Skin epidermis (tissue), 12 donors: ENCODE measurements around the gene MYO3B.
"Not testable (repeated sequence)": the region's sequence is repeated elsewhere in the genome, so short reads cannot be mapped to it uniquely, and the experiment has no call there.

Experiments
- H3K27ac ChIP-seq, 21 experiments: fragments of 200-600 bp; sonication (generic) in 11 of 21; one replicate each; pipeline ENCODE4 v1.5.0; 2020; ENCODE audit warnings: mild to moderate bottlenecking in 3 of 21, inconsistent platforms in 2 of 21, moderate library complexity in 2 of 21
- H3K4me3 ChIP-seq, 7 experiments: fragments of 200-600 bp; sonication (generic) in 2 of 7; one replicate each; pipeline ENCODE4 v1.5.0; 2020; ENCODE audit warnings: inconsistent platforms in 2 of 7, mild to moderate bottlenecking in 2 of 7, moderate library complexity in 1 of 7

The MYO3B gene

DNA sequence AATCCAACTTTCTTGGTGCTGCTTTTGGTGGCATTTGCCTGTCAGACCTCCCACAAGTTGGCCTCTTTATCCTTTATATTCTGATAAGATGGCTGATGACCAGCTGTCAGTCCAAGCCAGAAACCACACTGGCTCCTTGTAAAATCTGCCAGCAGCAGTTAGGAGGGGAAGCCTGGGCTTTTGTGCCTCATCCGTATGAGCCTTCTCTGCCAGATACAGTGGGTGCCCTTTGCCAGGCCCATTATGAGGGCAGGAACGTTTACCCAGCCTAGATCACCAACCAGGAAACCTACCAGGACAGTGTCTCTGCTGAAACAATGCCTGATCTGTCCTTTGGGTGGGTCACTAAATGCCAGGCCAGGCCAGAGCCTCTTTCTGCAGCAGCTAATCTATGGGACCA is 334.3 kb downstream of the MYO3B start:
- Histone ChIP-seq H3K4me3 (no peak overlapping the region), H3K27ac (no peak overlapping the region)

DNA sequence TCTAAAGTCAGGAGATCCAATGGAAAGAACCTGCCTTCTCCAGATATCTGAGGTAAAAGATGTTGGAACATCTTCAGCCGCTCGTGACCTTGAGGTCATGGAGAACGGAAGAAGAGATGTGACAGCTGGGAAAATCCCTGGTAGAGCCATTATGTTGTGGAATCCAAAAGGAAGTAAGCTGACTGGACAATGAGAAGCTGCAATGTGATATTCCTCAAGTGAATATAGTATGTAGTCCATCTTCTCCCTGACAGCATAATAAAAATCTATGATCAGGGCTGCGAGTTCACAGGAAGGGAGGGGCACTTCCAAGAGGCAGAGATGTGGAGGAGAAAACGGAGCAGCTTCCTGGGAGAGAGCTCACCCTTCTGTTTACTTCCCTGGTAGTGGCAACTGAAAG is 336.2 kb downstream of the MYO3B start:
- Histone ChIP-seq H3K27ac (no peak overlapping the region), H3K4me3 (no peak overlapping the region)

DNA sequence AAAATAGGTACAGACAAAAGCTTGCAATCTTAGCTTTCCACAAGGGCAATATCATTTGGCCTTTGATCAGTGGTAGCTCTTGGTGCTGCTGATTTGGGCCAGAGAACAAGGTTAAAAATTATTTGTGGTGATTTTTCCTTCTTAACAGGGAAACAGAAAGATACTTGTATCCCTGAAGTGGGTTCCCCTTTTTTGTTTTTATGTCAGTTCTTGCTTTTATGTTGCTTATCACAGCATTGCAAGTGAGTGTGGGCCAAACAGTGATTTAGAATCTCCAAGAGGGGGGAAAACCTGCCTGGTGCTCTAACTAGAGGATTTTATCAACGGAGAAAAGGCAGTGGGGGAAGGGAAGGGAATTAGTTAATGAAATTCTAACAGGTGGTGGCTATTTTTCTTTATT is 339.6 kb downstream of the MYO3B start:
- no peak overlapping the region for H3K27ac ChIP-seq
- H3K4me3 ChIP-seq: no peak overlapping the region

DNA sequence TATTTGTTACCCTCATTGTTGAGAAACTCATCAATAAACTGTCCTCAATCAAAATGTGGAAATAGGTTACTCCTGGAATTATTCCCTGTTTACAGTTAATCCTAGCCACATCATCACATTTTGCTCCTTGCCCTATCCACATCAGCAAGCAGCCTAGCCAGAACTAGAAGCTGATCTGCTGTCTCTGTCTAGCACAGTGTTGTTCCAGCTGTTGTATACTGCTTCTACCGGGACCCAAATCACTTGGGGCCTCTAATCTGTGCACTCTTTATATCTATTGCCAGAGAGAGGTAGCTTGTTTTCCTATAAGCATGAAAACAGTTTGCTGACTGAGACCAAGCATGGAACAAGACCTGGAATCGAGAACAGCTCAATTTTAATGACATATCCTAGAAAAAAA is 341.0 kb downstream of the MYO3B start:
- H3K27ac ChIP-seq: no peak overlapping the region

DNA sequence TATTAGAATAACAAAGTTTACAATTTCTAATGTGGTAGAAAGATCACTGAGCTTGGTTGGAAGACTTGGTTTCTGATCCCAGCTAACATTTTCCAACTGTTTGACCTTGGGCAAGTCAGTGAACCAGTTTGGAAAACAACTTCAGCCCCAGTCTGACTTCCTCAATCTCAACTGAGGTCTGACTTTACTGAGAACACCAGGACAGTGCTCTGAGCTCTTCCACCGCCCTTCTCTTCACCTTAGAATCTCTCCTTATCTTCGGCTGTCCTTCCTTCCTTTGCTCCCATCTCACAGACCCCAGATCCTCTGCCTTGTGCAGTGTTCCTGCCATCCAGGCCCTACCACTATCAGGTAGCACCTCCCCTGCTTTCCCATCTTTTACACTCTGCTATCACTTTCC is 343.4 kb downstream of the MYO3B start:
- no peak overlapping the region for H3K4me3 ChIP-seq
- H3K27ac ChIP-seq: no peak overlapping the region

More for the DNA sequence above, 341.0 kb downstream of the MYO3B start:
- no peak overlapping the region for H3K4me3 ChIP-seq

DNA sequence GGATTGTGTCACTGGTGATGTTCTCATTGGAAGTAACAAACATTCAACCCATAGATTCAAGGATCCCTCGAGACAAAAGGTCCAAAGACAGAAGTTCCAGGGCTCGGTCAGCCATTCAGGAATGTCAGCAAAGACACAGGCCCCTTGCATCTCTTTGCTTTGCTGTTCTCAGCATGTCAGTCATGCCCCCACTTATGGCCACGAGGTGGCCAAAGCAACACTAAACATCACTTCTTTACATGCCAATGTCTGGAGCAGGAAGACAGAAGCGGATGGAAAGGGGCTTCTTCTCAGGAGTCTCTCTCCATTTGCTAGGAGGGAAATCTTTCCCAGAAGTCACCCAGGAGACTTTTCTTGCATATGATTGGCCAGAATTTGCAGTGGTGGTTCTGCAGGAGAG is 345.6 kb downstream of the MYO3B start:
- Histone ChIP-seq H3K27ac (no peak overlapping the region), H3K4me3 (no peak overlapping the region)

DNA sequence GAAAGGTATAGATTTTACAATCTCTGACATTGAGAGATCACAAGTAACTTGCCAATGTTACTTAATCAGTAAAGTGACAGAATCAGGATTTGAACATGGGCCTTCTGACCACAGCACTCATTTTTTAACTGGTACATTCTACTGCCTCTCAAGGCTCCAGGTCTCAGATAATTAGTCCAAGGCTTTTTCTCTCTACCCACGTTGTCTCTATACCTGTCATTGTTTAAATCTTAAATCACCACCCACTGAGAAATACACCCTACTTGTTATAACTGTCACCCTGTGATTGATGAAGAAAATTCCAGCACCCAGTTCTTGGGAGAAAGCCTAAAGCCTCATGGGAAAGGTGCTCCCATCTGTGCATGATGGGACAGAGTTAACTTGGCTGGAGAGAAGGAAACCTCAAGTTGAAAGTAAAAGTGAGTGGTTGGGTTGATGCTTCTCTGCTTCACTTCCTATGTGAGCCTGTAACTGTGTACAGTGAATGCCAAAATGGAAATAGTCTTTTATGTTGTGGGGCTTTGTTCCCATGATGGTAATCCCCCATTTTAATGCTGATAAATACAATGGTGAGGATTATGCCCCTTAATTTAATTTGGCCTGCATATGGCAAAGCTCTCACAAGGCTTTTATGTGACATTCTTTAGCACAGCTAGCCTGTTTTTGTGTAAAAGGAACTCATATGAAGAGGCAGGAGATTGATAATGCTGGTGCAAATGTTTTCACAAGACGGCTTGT is 347.1 kb downstream of the MYO3B start:
- Histone ChIP-seq H3K4me3 (no peak overlapping the region), H3K27ac (peak overlapping the region in 10 of 21 experiments; percentile 2 to 71 (median 32))

DNA sequence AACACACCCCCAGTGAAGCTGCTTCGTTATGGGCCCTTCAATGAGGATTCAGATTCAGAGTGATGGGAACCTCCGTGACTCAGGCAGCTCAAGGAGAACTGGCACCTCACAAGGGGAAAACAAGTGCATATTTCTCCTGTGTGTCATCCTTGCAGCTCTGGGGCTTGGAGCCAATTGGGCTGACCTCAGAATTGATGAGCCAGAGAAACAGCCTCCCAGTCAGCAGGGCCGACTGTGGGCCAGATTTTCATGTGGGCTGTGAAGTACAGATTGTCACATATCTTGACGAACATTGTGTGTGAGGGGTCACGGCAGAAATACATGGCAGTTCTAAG is 347.6 kb downstream of the MYO3B start:
- H3K27ac ChIP-seq: peak overlapping the region in 6 of 21 experiments; percentile 2 to 71 (median 25)
- H3K4me3 ChIP-seq: no peak overlapping the region

DNA sequence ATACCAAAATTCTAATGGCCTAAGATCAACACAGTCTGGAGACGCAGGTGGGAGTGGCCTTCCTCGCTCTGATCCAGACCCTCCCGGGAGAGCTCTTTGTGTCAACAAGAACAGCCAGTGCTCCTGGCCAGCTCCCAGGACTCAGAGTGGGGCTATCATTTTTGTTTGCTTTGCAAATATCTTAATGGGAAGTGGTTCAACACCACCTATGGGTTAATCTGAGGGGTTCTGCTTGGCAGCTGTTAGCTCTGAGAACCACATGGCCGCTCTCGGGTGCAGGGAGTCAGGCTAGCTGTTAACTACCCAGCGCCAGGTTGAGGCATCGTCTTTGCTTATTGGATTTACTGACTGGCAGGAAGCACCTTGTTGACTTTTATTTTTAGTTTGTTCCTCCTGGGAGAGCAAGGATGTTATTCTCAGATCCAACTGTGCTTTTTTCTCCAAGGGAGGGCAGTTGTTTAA is 352.4 kb downstream of the MYO3B start:
- no peak overlapping the region for H3K4me3 ChIP-seq
- H3K27ac ChIP-seq: no peak overlapping the region

DNA sequence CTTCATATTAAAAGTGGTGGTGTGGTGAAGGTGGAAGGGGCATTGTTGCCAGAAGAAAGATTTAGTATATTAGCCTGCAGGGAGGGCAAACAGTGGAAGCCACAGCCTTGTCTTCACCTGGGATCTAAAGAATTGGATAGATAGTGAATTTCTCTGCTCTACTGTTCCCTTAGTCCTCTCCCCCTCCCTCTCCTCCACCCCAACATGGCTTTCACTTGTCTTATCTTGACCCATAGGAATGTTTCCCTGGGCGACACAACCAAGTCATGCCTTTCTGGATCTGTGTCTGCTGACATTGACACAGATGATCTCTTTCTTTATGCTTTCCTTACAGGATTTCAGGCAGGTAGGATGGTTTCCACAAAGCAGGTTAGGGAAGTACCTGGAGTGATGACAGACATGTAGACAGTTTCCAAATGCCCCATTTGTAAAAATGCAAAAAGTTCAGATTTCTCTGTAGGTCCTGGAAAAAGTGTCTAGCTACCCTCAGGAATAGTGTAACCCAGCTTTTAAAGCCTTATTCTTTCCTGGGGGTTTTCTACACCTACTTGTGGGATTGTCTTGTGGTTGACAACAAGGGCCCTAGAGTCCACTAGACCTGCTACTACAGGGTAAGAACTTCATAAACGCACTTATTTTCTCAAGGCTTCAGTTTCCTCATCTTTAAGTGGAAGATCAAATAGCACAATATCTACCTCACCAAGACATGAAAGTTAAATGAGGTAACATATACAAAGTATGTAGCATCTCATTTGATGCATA is 353.0 kb downstream of the MYO3B start:
- Histone ChIP-seq H3K4me3 (no peak overlapping the region), H3K27ac (no peak overlapping the region)

DNA sequence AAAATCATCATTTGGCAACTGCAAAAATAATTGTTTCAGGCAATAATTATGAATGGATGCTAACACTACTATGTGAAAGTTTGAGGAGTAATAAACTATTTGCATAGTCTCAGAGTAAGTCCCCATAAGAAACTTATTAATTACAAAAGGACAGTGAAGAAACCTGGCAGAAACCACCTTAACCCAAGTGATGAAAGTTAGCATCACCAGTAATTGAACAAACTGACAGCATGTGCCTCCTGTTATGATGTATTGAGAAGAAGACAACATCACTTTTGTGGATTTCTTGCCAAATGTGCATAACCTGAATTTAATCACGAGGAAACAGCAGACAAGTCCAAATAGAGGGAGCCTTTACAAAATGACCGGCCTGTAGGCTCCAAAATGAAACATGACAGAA is 353.9 kb downstream of the MYO3B start:
- Histone ChIP-seq H3K27ac (no peak overlapping the region), H3K4me3 (no peak overlapping the region)

DNA sequence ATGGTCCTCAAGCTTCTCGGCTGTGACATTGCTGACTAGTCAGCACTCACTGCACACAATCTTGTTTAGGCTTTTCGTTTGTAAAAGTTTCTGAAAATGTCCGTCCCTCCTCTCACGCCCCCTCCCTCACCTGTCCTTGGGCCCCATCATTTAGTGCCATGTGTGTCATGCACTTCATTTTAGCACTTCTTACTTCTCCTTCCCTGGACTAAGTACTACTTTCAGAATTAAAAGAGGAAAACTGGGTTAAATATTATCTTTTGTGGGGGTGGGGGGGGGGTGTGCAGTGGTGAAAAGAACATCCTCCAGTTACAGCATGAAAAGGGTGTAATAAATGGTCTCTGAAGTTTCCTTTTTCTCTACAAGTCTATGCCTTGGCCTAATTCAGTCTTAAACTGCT is 355.2 kb downstream of the MYO3B start:
- H3K27ac ChIP-seq: no peak overlapping the region
- no peak overlapping the region for H3K4me3 ChIP-seq

DNA sequence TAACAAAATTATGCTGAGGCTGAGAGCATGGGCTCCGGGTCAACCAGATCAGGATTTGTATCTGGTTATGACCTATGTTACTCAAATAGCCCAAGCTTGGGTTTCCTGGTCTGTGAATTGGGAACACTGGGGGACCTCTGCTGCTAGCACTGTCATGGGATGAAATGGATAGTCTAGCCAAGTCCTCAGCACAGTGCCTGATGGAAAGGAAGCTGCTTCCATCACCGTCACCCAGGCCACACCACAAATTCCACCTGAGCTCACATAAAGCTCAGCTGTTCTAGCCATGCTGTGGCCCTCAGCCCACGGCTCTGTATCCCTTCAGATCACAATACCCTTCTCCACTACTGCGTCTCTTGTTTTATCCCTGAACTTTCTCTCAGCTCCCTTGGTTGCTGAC is 357.6 kb downstream of the MYO3B start:
- Histone ChIP-seq H3K27ac (no peak overlapping the region), H3K4me3 (no peak overlapping the region)

DNA sequence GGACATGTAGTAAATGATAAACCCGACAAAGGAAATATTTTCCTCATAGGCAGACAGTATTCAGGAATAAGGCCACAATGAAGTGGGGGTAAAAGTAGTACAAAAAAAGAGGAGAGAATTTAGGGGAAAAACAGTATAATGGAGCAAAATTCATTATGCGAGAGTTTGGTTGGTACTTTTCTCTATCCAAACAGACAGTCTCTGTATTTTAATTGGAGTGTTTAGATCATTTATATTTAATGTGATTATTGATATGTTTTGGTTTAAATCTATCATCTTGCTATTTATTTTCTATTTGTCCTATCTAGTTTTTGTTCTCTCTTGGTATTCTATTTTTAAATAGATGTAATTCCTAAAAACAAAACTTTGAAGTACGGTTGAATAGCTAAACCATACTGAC is 366.9 kb downstream of the MYO3B start:
- Histone ChIP-seq H3K27ac (no peak overlapping the region), H3K4me3 (no peak overlapping the region)

DNA sequence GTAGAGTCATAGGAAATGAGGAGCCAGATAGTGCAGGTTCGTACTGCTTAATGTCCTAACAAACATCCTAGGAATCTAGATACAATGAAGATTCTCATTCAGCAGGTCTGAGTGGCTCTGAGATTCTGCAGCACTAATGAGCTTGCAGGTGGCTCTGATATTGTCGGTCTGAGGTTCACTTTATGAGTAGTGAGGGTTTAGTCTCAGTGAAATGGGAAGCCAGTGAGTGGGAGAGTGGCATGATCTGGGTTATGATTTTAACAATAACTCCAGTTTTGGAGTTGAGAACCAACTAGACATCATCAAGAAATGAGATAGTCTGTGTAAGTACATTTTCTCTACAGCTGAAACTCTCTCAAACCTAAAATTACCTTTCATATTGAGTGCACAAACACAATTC is 370.4 kb downstream of the MYO3B start:
- H3K27ac ChIP-seq: no peak overlapping the region
- H3K4me3 ChIP-seq: no peak overlapping the region

DNA sequence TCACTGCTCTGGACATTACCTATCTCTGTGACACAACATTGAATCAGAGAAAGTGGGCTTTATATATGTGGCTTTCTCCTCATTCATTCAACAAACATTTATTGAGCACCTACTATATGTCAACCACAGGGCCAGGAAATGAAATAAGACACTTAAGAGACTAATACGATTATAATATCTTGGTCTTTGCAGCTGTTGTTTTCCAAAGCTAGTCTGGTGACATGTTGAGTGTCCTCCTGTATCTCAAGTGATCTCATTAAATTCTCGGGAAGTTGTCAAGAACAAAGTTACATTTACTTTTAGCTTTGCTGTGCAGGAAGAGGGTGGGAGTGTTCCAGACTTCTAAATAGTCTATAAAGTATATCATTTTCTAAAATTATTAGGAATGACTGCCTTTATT is 372.6 kb downstream of the MYO3B start:
- Histone ChIP-seq H3K4me3 (no peak overlapping the region), H3K27ac (no peak overlapping the region)

DNA sequence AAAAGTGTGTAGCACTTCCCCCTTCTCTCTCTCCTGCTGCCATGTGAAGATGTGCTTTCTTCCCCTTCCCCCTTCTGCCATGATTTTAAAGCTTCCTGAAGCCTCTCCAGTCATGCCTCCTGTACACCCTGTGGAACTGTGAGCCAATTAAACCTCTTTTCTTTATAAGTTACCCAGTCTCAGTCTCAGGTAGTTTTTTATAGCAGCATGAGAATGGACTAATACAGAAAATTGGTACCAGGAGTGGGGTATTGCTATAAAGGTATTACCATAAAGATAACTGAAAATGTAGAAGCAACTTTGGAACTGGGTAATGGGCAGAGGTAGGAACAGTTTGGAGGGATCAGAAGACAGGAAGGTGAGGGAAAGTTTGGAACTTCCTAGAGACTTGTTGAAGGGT is 374.0 kb downstream of the MYO3B start:
- H3K27ac ChIP-seq, H3K4me3 ChIP-seq: not testable (repeated sequence)

DNA sequence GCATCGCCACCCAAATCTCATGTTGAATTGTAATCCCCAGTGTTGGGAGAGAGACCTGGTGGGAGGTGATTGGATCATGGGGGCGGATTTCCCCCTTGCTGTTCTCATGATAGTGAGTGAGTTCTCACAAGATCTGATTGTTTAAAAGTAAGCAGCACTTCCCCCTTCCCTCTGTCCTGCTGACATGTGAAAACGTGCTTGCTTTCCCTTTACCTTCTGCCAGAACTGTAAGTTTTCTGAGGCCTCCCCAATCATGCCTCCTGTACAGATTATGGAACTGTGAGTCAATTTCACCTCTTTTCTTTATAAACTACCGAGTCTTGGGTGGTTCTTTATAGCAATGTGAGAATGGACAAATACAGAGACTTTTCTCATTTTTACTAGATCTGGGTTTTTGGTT is 375.8 kb downstream of the MYO3B start:
- Histone ChIP-seq H3K4me3 (no peak overlapping the region), H3K27ac (peak overlapping the region in 8 of 21 experiments; percentile 5 to 69 (median 32))

DNA sequence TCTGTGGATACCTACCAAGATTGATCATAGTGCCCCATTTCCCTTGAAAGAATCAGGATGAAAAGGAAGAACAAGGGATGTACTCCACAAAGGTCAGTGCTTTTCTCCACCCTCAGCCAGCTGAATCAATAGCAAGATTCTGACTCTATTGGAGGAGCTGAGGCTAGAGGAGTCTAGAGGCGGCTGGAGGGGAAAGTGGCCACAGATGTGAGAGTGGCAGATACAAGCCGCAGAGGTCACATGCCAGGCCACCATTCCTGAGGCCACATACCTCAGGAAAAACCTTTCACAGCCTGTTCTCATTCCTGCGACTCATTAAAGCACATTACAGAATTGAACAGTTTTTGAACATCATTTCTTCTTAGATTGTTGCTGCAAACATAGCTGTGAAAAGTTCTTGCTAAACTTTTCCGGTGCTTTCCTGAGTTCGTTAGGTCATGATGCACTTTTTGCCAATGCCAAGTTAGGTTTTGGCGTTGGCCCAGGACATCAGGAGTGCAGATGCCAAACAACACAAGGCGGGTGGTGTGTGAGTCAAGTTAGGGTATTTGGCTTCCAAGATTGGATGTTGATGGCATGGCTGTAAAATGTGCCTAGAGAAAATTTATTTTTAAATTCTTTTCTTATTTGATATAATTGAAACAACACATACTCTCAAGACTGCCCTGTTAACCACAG is 376.5 kb downstream of the MYO3B start:
- no peak overlapping the region for H3K4me3 ChIP-seq
- peak overlapping the region in 10 of 21 experiments; percentile 5 to 69 (median 28) for H3K27ac ChIP-seq

DNA sequence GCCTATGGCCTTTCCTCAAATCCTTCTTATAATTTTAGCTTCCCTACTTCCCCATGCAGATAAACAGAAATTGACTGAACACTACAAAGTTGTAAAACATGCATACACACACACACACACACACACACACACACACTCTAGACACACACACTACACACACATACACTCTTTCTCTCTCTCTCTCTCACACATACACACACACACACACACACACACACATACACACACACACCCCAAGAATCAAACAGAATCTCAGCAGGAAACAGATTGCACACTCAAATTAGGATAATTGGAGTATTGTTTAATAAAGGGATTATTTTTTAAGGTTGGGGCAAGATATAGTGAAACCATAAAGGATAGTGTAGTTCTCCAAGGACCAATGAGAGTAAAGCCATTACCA is 385.0 kb downstream of the MYO3B start:
- Histone ChIP-seq H3K27ac (no peak overlapping the region), H3K4me3 (no peak overlapping the region)

DNA sequence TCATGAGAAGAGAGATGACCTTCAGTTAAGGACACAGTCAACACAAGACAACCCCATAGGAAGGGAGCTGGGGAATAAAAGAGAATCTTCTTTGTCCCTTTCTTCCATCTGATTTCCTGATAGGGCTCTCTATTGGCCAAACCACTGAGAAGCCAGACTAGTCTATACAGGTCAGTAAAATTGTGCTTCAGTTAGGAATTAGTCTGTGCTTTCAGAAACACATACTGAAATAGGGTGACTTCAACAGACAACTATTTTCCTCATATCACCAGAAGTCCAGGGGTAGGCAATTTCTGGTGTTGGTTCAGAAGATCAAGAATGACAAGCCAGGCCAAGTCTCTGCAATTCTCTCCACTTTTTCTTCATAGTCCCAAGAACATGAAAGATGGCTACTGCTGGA is 385.5 kb downstream of the MYO3B start:
- Histone ChIP-seq H3K27ac (no peak overlapping the region), H3K4me3 (no peak overlapping the region)
